Breast epithelium (tissue), 4 donors: Measurements from ENCODE around the gene PTPRM. TPM values are rescaled to one million over a fixed set of nuclear protein-coding genes. Genes with fewer than 3 reads are reported as not detected.
"Not testable (repeated sequence)": the region's sequence is repeated elsewhere in the genome, so short reads cannot be mapped to it uniquely, and the experiment has no call there.

Experiments
- DNase-seq, 2 donors: peaks; one replicate each; pipeline ENCODE4 v3.0.0-alpha.2; 2019; ENCODE audit warnings: low spot score in 2 of 2
- H3K27ac ChIP-seq, 2 donors: fragments of 200-600 bp; sonication (generic) in 1 of 2; one replicate each; pipeline ENCODE4 v1.5.1; 2016 to 2019; ENCODE audit warnings: mild to moderate bottlenecking in 1 of 2
- H3K27me3 ChIP-seq, 2 donors: fragments of 200-600 bp; sonication (generic) in 1 of 2; one replicate each; pipeline versions ENCODE4 v1.5.1 to v1.6.0; 2017 to 2019; ENCODE audit warnings: control low read depth in 1 of 2, mild to moderate bottlenecking in 1 of 2
- H3K36me3 ChIP-seq: fragments of 200-600 bp; one replicate; pipeline ENCODE4 v1.5.1; 2019
- H3K4me1 ChIP-seq, 2 donors: fragments of 200-600 bp; sonication (generic); one replicate each; pipeline ENCODE4 v1.5.1; 2016 to 2019; ENCODE audit warnings: control low read depth in 1 of 2
- H3K4me3 ChIP-seq, 3 donors: fragments of 200-600 bp; sonication (generic); 1 replicate in 2 of 3; 2 replicates in 1 of 3; pipeline ENCODE4 v1.5.1; 2016 to 2019; ENCODE audit warnings: mild to moderate bottlenecking in 3 of 3, moderate library complexity in 2 of 3
- H3K9me3 ChIP-seq, 2 donors: fragments of 200-600 bp; sonication (generic) in 1 of 2; one replicate each; pipeline ENCODE4 v1.5.1; 2016 to 2019; ENCODE audit warnings: control low read depth in 1 of 2
- POLR2A ChIP-seq: fragments of 450-650 bp; IDR thresholded peaks from one replicate; pipeline ENCODE4 v1.6.1; 2016; ENCODE audit warnings: antibody characterized with exemption, mild to moderate bottlenecking, moderate library complexity
- POLR2AphosphoS5 ChIP-seq, 3 donors: sonication (generic); formaldehyde crosslinking; IDR thresholded peaks; one replicate each; pipeline ENCODE4 v1.6.1; 2017; ENCODE audit warnings: antibody characterized with exemption in 3 of 3
- intact Hi-C: fragments of 100-400 bp; cut with DNase I; formaldehyde crosslinking; loops from one replicate; pipeline ENCODE4 v1.15.1; 2023; ENCODE audit warnings: low total_unique reads
- total RNA-seq, 3 donors: library from RNA; depleted of rRNA; stranded (reverse); fragments of >200 nt; gene quantifications; one replicate each; pipeline ENCODE4 v1.1.0, GENCODE V29; 2016
- TF ChIP-seq, protein P1 (sequence below), 3 donors: fragments of 450-650 bp; IDR thresholded peaks; one replicate each; pipeline ENCODE4 v1.5.1; 2016 to 2017; ENCODE audit warnings: antibody characterized with exemption in 3 of 3, mild to moderate bottlenecking in 3 of 3, moderate library complexity in 3 of 3

PTPRM gene
- total RNA-seq, 3 donors from 2014 or later: 41.7 to 181 (median 140) TPM

DNA sequence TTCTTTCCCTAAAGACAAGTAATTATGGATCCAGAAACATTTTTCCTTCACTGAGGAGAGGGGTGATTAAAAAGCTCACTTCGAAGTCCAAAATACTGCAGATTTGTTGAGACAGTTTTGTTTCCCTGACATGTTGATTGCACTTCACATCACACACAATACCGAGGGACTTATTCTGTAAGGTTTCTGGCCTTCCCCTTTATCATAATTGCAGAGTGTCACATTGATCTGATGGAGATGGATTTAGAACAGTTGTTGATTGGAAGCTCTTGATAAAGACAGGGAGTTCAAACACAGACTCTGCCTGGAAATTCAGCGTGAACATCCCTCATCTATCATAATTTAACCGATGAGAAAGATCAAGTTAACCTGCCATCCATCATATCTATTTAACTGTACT, 163.6 kb downstream of the PTPRM start:
- H3K9me3 ChIP-seq: no peaks in the 10 kb centered on the region
- DNase-seq: no peak
- H3K4me1 ChIP-seq: peaks cover 0 to 3% of the 10 kb centered on the region in 2 donors
- no peak for TF ChIP-seq POLR2AphosphoS5 (IDR thresholded peaks at IDR 0.05)
- no peaks in the 10 kb centered on the region for H3K27me3 ChIP-seq
- H3K4me3 ChIP-seq: no peak overlapping the region
- H3K36me3 ChIP-seq: no peaks in the 10 kb centered on the region
- H3K27ac ChIP-seq: no peak overlapping the region
- intact Hi-C loops: no loop called here

GRCh38 chr18:7733642-7734041, 166.5 kb downstream of the PTPRM start:
- no peak for DNase-seq
- TF ChIP-seq POLR2AphosphoS5 (IDR thresholded peaks at IDR 0.05) (no peak), POLR2A (no peak)
- TF ChIP-seq, protein P1, sequence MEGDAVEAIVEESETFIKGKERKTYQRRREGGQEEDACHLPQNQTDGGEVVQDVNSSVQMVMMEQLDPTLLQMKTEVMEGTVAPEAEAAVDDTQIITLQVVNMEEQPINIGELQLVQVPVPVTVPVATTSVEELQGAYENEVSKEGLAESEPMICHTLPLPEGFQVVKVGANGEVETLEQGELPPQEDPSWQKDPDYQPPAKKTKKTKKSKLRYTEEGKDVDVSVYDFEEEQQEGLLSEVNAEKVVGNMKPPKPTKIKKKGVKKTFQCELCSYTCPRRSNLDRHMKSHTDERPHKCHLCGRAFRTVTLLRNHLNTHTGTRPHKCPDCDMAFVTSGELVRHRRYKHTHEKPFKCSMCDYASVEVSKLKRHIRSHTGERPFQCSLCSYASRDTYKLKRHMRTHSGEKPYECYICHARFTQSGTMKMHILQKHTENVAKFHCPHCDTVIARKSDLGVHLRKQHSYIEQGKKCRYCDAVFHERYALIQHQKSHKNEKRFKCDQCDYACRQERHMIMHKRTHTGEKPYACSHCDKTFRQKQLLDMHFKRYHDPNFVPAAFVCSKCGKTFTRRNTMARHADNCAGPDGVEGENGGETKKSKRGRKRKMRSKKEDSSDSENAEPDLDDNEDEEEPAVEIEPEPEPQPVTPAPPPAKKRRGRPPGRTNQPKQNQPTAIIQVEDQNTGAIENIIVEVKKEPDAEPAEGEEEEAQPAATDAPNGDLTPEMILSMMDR (IDR thresholded peaks at IDR 0.05): no peak
- intact Hi-C loops: no loop called here
- Histone ChIP-seq H3K27ac (no peak overlapping the region), H3K9me3 (no peaks in the 10 kb centered on the region), H3K27me3 (no peaks in the 10 kb centered on the region), H3K36me3 (no peaks in the 10 kb centered on the region), H3K4me1 (no peaks in the 10 kb centered on the region), H3K4me3 (no peak overlapping the region)

GRCh38 chr18:7735196-7735595, 168.1 kb downstream of the PTPRM start:
- no peak for TF ChIP-seq POLR2AphosphoS5 (IDR thresholded peaks at IDR 0.05)
- TF ChIP-seq POLR2A: no peak
- TF ChIP-seq, protein P1 (IDR thresholded peaks at IDR 0.05): no peak
- H3K36me3 ChIP-seq: no peaks in the 10 kb centered on the region
- DNase-seq: no peak
- H3K27me3 ChIP-seq: no peaks in the 10 kb centered on the region
- no peaks in the 10 kb centered on the region for H3K4me1 ChIP-seq
- no peaks in the 10 kb centered on the region for H3K9me3 ChIP-seq
- H3K4me3 ChIP-seq: no peak overlapping the region
- H3K27ac ChIP-seq: no peak overlapping the region
- intact Hi-C loops: no loop called here

GRCh38 chr18:7735626-7736175, 168.6 kb downstream of the PTPRM start:
- no peaks in the 10 kb centered on the region for H3K9me3 ChIP-seq
- no peaks in the 10 kb centered on the region for H3K4me1 ChIP-seq
- intact Hi-C loops: no loop called here
- DNase-seq: no peak
- no peaks in the 10 kb centered on the region for H3K27me3 ChIP-seq
- H3K27ac ChIP-seq: no peak overlapping the region
- H3K4me3 ChIP-seq: no peak overlapping the region
- no peak for TF ChIP-seq POLR2AphosphoS5 (IDR thresholded peaks at IDR 0.05)
- TF ChIP-seq, protein P1 (IDR thresholded peaks at IDR 0.05): no peak
- TF ChIP-seq POLR2A: no peak
- H3K36me3 ChIP-seq: no peaks in the 10 kb centered on the region

GRCh38 chr18:7736526-7736925, 169.4 kb downstream of the PTPRM start:
- H3K36me3 ChIP-seq, H3K27ac ChIP-seq, H3K4me3 ChIP-seq, H3K27me3 ChIP-seq, DNase-seq, intact Hi-C loops, H3K4me1 ChIP-seq, H3K9me3 ChIP-seq: not testable (repeated sequence)

GRCh38 chr18:7737550-7737949, 170.4 kb downstream of the PTPRM start:
- H3K9me3 ChIP-seq: no peaks in the 10 kb centered on the region
- H3K27me3 ChIP-seq: no peaks in the 10 kb centered on the region
- no peaks in the 10 kb centered on the region for H3K4me1 ChIP-seq
- no peak overlapping the region for H3K27ac ChIP-seq
- no peak for DNase-seq
- no peaks in the 10 kb centered on the region for H3K36me3 ChIP-seq
- TF ChIP-seq POLR2AphosphoS5 (IDR thresholded peaks at IDR 0.05): no peak
- TF ChIP-seq POLR2A: no peak
- H3K4me3 ChIP-seq: no peak overlapping the region
- intact Hi-C loops: no loop called here

DNA sequence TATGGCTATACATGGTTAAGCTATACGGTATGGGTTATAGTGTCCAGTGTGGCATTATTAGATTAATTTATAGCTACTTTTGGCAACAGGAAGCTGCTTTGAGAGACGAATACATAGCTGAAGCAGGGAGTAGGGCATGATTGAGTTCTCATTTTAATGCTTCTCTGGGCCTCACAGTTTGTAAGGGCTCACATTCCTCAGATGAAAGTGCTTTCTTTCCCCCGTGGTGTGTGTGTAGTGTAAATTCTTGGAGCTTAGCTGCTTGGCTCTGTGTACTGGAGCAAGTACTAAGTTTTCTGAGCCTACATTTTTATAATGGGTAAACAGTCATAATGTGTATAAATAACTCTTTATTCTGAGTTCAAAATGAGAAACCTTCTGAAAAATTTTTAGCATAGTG, 173.7 kb downstream of the PTPRM start:
- Histone ChIP-seq H3K36me3 (no peaks in the 10 kb centered on the region), H3K27me3 (no peaks in the 10 kb centered on the region), H3K27ac (no peak overlapping the region), H3K9me3 (peaks cover 0 to 4% of the 10 kb centered on the region in 2 donors), H3K4me3 (no peak overlapping the region), H3K4me1 (no peaks in the 10 kb centered on the region)
- TF ChIP-seq, protein P1 (IDR thresholded peaks at IDR 0.05): no peak
- TF ChIP-seq POLR2AphosphoS5 (IDR thresholded peaks at IDR 0.05) (no peak), POLR2A (no peak)
- intact Hi-C loops: no loop called here
- DNase-seq: no peak
